ENCODE results near the gene INHBC.

DNA sequence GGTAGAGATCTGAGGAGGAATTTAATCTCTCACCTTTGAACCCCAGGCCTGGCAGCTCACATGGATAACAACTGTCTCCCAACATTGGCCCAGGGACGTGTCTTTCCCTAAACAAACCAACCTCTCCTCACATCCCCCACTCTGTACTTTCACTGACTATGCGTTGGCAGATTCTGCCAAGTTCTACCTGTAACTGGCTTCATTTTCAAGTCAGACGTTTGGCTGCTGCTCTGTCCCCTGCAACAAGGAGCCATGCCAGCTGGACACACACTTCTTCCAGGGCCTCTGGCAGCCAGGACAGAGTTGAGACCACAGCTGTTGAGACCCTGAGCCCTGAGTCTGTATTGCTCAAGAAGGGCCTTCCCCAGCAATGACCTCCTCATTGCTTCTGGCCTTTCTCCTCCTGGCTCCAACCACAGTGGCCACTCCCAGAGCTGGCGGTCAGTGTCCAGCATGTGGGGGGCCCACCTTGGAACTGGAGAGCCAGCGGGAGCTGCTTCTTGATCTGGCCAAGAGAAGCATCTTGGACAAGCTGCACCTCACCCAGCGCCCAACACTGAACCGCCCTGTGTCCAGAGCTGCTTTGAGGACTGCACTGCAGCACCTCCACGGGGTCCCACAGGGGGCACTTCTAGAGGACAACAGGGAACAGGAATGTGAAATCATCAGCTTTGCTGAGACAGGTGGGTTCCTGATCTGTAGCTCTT lies at the start of gene INHBC:
- TF ChIP-seq, protein P1, sequence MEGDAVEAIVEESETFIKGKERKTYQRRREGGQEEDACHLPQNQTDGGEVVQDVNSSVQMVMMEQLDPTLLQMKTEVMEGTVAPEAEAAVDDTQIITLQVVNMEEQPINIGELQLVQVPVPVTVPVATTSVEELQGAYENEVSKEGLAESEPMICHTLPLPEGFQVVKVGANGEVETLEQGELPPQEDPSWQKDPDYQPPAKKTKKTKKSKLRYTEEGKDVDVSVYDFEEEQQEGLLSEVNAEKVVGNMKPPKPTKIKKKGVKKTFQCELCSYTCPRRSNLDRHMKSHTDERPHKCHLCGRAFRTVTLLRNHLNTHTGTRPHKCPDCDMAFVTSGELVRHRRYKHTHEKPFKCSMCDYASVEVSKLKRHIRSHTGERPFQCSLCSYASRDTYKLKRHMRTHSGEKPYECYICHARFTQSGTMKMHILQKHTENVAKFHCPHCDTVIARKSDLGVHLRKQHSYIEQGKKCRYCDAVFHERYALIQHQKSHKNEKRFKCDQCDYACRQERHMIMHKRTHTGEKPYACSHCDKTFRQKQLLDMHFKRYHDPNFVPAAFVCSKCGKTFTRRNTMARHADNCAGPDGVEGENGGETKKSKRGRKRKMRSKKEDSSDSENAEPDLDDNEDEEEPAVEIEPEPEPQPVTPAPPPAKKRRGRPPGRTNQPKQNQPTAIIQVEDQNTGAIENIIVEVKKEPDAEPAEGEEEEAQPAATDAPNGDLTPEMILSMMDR (IDR thresholded peaks at IDR 0.05; ENCODE audit: low read depth, low read length), result no peak
- no peak for TF ChIP-seq EZH2phosphoT487 (IDR thresholded peaks at IDR 0.05; ENCODE audit: low read depth)
